ENCODE results near the gene OTOS. TPM values are rescaled to one million over a fixed set of nuclear protein-coding genes. Genes with fewer than 3 reads are reported as not detected.

OTOS gene
- total RNA-seq (2014; rRNA removed; shearing (Covaris generic)) = not detected in 2 replicates

GRCh38 chr2:240140511-240140910 lies at the start of gene OTOS:
OTOS (minus strand) TSS chr2:240140658; CDS start chr2:240140326, 332 bp downstream.
- no peak for DNase-seq (ENCODE audit: low spot score)

- no peak for DNase-seq (ENCODE audit: low spot score)
Measured at GRCh38 chr2:240189686-240190085, 49.2 kb upstream of the OTOS start.

GRCh38 chr2:240187989-240188590 lies 47.6 kb upstream of the OTOS start:
- no peak for DNase-seq (ENCODE audit: low spot score)

DNA sequence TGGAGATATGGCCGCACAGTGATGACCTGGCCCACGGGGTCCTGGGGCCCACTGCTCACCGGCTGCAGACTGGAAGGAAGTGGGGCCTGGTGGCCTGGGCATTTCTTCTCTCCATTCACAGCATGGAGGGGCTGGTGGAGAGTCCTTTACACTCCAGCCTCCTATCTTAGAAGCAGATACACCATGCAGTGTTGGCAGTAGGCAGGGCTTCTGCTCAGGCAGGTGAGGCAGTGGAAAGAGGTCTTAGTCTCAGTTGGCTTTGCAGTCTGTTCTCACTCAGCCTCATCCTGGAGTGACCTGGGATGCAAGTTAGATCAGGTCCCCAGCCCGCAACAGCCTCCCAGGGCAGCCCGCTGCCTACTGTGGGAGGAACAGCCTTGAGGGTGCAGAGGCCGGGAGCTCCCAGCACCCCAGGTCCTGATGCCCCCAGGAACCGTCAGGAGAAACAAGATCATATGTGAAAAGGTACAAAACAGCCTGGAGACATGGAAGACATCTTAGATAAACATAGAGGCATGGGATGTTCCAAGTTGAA lies 45.8 kb upstream of the OTOS start:
- DNase-seq (ENCODE audit: low spot score) = no peak

GRCh38 chr2:240184656-240185055 lies 44.2 kb upstream of the OTOS start:
- no peak for DNase-seq (ENCODE audit: low spot score)

DNA sequence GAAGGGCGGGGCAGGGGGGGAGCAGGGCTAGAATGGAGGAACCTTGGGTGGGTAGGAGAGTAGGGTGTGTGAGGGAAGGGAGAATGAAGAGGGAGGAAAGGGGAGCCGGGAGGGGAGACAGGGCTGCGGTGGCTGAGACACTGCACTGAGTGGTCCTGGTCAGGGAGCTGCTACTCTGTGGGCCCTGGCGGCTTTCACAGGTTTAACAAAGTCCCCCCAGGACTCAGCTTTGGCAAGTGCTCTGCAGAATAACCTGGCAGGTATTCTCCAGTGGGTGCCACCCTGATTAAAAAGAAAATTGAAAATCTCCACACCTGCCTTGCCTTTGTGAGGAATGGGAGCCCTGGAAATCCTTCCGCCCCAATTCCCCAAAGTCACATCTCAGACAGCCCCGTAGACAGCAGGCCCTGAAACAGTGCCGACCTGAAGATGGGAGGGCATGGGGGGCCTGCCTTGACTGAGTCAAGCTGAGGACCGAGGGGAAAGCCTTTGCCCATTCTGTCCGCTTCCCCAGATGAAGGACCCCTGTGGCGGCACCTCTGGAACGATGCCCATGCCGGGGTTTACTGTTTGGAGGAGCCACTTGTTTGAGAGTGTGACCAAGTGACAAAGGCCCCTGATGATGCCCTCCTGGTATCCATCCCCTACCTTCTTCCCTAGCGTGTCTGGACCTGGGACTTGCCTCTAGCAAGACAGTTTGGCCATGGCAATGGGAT lies 43.6 kb upstream of the OTOS start:
- DNase-seq (ENCODE audit: low spot score) = no peak

- DNase-seq (ENCODE audit: low spot score) = no peak
Measured at GRCh38 chr2:240183006-240183874, 42.8 kb upstream of the OTOS start.

- no peak for DNase-seq (ENCODE audit: low spot score)
Measured at GRCh38 chr2:240182476-240182875, 42.0 kb upstream of the OTOS start.

DNA sequence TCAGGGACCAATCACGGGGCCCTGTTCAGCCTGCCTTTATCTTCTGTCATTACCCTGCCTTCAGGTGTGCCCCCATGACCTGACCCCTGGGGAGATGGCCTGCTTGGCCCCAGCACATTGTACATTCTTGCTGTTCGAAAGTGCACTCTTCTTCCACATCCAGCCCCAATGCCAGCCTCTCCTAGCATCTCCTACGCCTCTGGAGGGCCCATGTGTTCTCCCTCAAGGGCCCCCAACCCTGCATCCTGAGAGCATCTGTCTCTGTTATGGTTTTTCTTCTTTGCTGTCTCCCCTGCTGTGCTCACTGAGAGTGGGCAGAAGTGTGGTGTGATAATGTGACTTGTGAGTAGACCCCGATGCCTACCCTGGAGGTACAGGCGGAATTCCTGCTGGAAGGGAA lies 41.5 kb upstream of the OTOS start:
- DNase-seq (ENCODE audit: low spot score) = no peak

GRCh38 chr2:240179941-240180666 lies 39.6 kb upstream of the OTOS start:
- no peak for DNase-seq (ENCODE audit: low spot score)

GRCh38 chr2:240179186-240179815 lies 38.8 kb upstream of the OTOS start:
- no peak for DNase-seq (ENCODE audit: low spot score)

- DNase-seq (ENCODE audit: low spot score) = no peak
Measured at GRCh38 chr2:240178564-240178963, 38.1 kb upstream of the OTOS start.

- no peak for DNase-seq (ENCODE audit: low spot score)
Measured at GRCh38 chr2:240174496-240174895, 34.0 kb upstream of the OTOS start.

GRCh38 chr2:240172071-240172895 lies 31.8 kb upstream of the OTOS start:
- no peak for DNase-seq (ENCODE audit: low spot score)

DNA sequence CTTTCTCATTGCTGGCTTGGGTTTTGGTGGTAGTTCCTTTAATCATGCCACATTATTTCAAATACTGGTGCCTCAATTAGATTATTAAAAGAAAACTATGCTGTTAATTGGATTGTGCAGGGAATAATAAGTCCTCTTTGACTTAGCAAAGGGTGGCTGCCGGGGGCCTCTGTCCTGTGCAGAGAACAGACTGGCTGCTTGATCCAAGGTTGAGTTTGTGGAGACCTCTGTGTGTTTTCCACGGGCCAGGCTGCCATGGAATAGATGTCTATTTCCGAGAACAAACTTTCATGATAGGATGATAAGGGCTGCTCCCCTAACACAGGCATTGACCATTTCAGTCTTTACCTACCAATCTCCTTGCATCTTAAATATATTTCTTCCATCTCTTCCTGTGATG lies 30.4 kb upstream of the OTOS start:
- DNase-seq (ENCODE audit: low spot score) = no peak

GRCh38 chr2:240170354-240170735 lies 29.9 kb upstream of the OTOS start:
- peak; percentile 86 for DNase-seq (ENCODE audit: low spot score)

GRCh38 chr2:240169486-240170353 lies 29.3 kb upstream of the OTOS start:
- DNase-seq (ENCODE audit: low spot score) = no peak

GRCh38 chr2:240168546-240169361 lies 28.3 kb upstream of the OTOS start:
- no peak for DNase-seq (ENCODE audit: low spot score)

All from H4 (cell line).